PFSK-1 (cell line): ENCODE data around the gene PSMB9.

Source experiments
- FOXP2 ChIP-seq: optimal IDR thresholded peaks from 2 replicates; pipeline ENCODE3; 2011; ENCODE audit warnings: borderline replicate concordance, control low read depth, inconsistent platforms; ENCODE audit not compliant: insufficient read depth; ENCODE audit errors: extremely low read length, extremely low read depth
- POLR2AphosphoS5 ChIP-seq: IDR thresholded peaks from 2 replicates; pipeline ENCODE4 v1.6.1; 2012; ENCODE audit warnings: low read depth, mild to moderate bottlenecking, control low read depth, low read length, moderate library complexity
- SIN3A ChIP-seq: IDR thresholded peaks from 2 replicates; pipeline ENCODE4 v1.6.1; 2012; ENCODE audit warnings: mild to moderate bottlenecking, low read length, moderate library complexity, borderline replicate concordance; ENCODE audit not compliant: insufficient read depth
- TAF1 ChIP-seq: IDR thresholded peaks from 2 replicates; pipeline ENCODE4 v1.6.1; 2012; ENCODE audit warnings: low read length, control low read depth, borderline replicate concordance; ENCODE audit not compliant: insufficient read depth
- TF ChIP-seq, protein P1 (sequence below), 2 experiments: IDR thresholded peaks; 2 replicates each; pipeline versions ENCODE4 v1.6.1 to v1.8.0; 2011 to 2012; ENCODE audit warnings: low read depth in 2 of 2, low read length in 2 of 2, control low read depth in 1 of 2, inconsistent platforms in 1 of 2, mild to moderate bottlenecking in 1 of 2, moderate library complexity in 1 of 2; ENCODE audit not compliant: insufficient read depth in 1 of 2

PSMB9 gene

DNA sequence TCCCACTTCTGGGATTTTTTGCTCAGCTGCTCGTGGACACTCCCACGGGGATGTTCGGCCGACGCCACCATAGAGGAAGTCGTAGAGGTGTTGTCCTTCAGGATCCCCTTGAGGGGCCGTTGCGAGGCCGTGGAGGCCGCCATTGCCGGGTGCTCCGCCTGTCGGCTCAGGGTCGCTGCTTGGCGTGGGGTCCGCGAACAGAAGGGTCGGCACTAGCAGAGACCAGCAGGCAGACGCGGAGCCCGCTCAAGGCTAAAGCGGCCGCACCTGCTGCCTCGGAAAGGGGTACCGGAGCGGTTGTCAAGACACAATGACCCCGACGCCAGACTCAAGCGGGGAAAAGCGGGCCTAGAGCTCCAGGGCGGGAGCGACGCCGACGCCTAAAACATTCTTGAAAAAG lies 25.7 kb downstream of the PSMB9 start:
- TF ChIP-seq, protein P1, sequence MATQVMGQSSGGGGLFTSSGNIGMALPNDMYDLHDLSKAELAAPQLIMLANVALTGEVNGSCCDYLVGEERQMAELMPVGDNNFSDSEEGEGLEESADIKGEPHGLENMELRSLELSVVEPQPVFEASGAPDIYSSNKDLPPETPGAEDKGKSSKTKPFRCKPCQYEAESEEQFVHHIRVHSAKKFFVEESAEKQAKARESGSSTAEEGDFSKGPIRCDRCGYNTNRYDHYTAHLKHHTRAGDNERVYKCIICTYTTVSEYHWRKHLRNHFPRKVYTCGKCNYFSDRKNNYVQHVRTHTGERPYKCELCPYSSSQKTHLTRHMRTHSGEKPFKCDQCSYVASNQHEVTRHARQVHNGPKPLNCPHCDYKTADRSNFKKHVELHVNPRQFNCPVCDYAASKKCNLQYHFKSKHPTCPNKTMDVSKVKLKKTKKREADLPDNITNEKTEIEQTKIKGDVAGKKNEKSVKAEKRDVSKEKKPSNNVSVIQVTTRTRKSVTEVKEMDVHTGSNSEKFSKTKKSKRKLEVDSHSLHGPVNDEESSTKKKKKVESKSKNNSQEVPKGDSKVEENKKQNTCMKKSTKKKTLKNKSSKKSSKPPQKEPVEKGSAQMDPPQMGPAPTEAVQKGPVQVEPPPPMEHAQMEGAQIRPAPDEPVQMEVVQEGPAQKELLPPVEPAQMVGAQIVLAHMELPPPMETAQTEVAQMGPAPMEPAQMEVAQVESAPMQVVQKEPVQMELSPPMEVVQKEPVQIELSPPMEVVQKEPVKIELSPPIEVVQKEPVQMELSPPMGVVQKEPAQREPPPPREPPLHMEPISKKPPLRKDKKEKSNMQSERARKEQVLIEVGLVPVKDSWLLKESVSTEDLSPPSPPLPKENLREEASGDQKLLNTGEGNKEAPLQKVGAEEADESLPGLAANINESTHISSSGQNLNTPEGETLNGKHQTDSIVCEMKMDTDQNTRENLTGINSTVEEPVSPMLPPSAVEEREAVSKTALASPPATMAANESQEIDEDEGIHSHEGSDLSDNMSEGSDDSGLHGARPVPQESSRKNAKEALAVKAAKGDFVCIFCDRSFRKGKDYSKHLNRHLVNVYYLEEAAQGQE (IDR thresholded peaks at IDR 0.05; ENCODE audit: insufficient read depth in 1 of 2, low read depth in 2 of 2, low read length in 2 of 2) = no peak

DNA sequence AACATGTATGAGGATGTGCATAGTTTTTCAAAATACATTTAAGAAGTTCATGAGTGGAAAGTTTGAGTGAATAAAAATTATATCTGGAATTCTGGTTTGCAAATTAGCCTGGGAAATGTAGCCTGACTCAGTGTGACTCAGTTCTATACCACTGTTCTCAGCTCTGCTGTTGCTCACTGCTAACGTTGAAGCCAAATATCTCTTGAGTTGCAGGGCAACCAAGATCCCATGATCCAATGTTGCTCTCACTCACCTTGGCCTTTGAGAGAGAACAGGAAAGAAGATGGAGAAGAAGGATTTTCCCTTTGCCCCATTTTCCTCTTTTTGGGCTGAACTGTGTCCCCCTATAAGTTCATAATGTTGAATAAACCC lies 28.9 kb downstream of the PSMB9 start:
- TF ChIP-seq SIN3A = no peak
- TF ChIP-seq POLR2AphosphoS5 = no peak

DNA sequence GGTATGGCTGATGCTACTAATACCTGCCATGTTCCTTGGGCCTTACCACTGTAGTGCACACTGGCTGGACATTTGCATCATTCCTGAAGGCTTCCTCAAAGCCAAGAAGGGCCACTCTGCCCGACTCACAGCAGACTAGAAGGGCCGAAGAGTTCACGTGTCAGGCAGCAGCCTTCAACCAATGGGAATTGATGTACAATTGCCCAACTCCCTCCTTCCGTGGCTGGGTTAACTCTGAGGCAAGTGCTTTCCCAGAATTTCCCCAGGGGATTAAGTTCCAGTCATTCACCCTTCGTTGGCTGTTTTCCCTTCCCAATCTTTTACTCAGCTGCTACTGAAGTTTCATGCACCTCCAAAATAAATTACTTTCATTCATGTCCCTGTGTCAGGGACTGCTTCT lies 29.8 kb downstream of the PSMB9 start:
- TF ChIP-seq FOXP2 = no peak
- TF ChIP-seq, protein P1 (IDR thresholded peaks at IDR 0.05; ENCODE audit: insufficient read depth in 1 of 2, low read depth in 2 of 2, low read length in 2 of 2) = no peak
- TF ChIP-seq TAF1 = no peak
- no peak for TF ChIP-seq POLR2AphosphoS5
- no peak for TF ChIP-seq SIN3A

DNA sequence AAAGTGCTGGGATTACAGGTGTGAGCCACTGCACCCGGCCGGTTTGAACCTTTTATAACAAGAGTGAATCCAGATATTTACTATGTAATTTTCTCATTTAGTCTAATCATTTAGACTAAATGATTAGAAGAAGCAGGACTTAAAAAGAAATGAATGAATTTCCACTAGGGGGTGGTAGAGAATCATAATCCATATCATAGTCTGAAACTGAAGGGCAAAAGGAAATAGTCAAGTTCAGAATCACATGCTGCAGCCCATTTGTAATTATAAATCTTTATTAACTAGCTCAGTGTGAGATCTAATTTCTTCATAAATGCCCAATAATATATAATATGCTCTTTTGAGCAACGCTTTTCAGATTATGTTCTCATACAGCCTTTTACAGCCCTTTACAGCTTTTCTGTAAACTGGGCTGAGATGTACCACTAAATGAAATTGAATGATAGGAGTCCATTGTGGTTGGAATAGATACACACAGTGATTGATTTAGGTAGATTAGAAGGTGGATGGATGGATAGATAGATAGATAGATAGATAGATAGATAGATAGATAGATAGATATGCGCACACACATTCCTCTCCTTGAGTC lies 31.8 kb downstream of the PSMB9 start:
- no peak for TF ChIP-seq FOXP2
- TF ChIP-seq POLR2AphosphoS5 = no peak
- TF ChIP-seq SIN3A = no peak
- TF ChIP-seq, protein P1 (IDR thresholded peaks at IDR 0.05; ENCODE audit: insufficient read depth in 1 of 2, low read depth in 2 of 2, low read length in 2 of 2) = no peak
- no peak for TF ChIP-seq TAF1

DNA sequence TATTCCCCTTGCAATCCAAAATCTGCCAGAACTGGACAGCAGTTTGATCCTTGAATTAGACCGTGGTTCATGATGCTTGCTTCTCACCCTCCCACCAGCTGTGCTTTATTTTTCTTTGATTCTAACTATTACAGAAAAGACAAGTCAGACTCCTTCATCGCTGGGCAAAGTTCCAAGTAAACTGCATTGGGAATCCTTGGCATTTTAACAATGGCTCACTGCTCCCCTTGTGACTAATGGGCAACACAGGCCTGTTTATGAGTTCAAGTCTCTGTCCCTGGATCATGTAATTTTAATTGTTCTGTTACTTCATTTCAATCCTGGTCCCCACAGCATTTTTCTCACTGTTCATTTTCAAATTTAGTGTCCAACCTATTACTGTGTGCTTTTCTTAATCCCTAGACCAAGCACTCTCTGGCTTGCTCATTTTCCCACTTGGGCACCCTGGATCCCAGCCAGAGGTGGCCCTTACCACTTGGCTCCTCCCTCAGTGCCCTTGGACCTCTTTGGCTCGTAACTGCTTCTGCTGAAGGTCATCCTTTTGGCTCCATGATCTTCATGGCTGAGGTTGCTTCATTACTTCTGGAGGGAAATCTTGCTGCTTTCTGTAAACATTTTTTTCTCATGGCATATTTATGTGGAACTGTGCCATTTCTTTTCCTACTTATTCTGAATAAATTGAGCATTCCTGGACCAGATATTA lies 32.8 kb downstream of the PSMB9 start:
- TF ChIP-seq, protein P1 (IDR thresholded peaks at IDR 0.05; ENCODE audit: insufficient read depth in 1 of 2, low read depth in 2 of 2, low read length in 2 of 2) = no peak
- TF ChIP-seq TAF1 (no peak), FOXP2 (no peak), POLR2AphosphoS5 (no peak), SIN3A (no peak)
